DMS53 (cell line): ENCODE data around the gene CALHM5.

Source experiments
- DNase-seq: peaks from one replicate; lab custom pipeline; 2025; lab: John Stamatoyannopoulos, UW

CALHM5 gene

GRCh38 chr6:116550796-116551195 lies 39.4 kb downstream of the CALHM5 start:
- DNase-seq = peak; percentile 21

- peak; percentile 3 for DNase-seq
Measured at GRCh38 chr6:116553451-116553850, 42.0 kb downstream of the CALHM5 start, which contains the start of gene CALHM4. Gene CALHM4, plus strand, starts transcription at chr6:116553751. Its CDS starts 43 bp downstream, at chr6:116553794.

- DNase-seq = no peak
Measured at GRCh38 chr6:116556065-116556464, 44.6 kb downstream of the CALHM5 start.

- DNase-seq = no peak
Measured at GRCh38 chr6:116556814-116557415, 45.5 kb downstream of the CALHM5 start.

GRCh38 chr6:116557893-116558292 lies 46.5 kb downstream of the CALHM5 start:
- DNase-seq = peak; percentile 67

- no peak for DNase-seq
Measured at GRCh38 chr6:116560130-116560529, 48.7 kb downstream of the CALHM5 start.

GRCh38 chr6:116561377-116562018 lies 50.1 kb downstream of the CALHM5 start:
- peak; percentile 68 for DNase-seq

GRCh38 chr6:116562019-116562403 lies 50.6 kb downstream of the CALHM5 start:
- DNase-seq = no peak

- no peak for DNase-seq
Measured at GRCh38 chr6:116562614-116563013, 51.2 kb downstream of the CALHM5 start.

GRCh38 chr6:116563830-116564229 lies 52.4 kb downstream of the CALHM5 start:
- DNase-seq = no peak

- no peak for DNase-seq
Measured at GRCh38 chr6:116564311-116564710, 52.9 kb downstream of the CALHM5 start.

GRCh38 chr6:116564921-116565872 lies 53.8 kb downstream of the CALHM5 start:
- DNase-seq = peak; percentile 16

GRCh38 chr6:116568111-116568510 lies 56.7 kb downstream of the CALHM5 start:
- DNase-seq = no peak

GRCh38 chr6:116568821-116569755 lies 57.6 kb downstream of the CALHM5 start:
- DNase-seq = no peak

GRCh38 chr6:116570856-116571682 lies 59.6 kb downstream of the CALHM5 start, which contains the start of gene RWDD1:
Gene RWDD1, plus strand, starts transcription at chr6:116571504. Its CDS starts 79 bp downstream, at chr6:116571583.
- DNase-seq = peak; percentile 98

GRCh38 chr6:116571683-116572000 lies 60.2 kb downstream of the CALHM5 start:
- DNase-seq = no peak

- DNase-seq = peak; percentile 46
Measured at GRCh38 chr6:116572162-116572561, 60.7 kb downstream of the CALHM5 start.
